ENCODE data around the gene WDR91.
"Not testable (repeated sequence)": the region's sequence is repeated elsewhere in the genome, so short reads cannot be mapped to it uniquely, and the experiment has no call there.

WDR91 gene

DNA sequence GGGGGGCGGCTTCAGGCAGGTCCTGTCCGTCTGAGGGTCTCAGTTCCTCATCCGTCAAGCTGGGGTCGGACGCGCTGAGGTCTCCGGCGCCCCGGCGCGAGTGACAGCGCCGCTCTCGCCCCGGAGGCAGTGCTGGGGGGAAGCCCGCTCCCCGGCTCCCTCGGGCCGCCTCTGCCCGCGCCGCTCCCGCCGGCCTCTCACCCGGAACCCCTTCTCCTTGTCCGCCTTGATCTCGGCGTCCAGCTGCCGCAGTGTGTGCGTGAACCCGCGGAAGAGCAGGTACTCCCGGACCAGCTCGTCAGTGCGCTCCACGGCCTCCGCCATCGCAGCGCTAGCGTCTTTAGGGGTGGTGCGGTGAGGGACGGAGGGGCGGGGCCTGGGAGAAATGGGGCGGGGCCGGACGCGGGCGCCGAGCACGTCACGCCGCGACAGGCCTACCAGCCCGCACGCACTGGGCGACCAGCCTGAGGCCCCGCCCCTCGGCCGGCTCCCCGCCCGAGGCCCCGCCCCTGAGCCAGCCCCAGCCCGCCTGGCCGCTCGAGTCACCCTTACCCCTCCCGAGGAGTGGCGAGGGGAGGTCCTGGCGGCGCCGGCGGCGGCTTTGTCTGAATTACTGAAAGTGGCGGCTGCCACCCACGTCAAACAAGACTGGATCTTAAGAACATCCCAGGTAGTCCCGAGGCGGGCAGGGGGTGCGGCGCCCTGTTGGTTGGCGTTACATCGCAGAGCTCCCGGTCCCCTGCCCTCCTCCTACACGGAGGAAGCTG, at the start of gene WDR91:
TSS of gene WDR91 (minus strand) at position 348 of the 767 bp plus-strand sequence. CDS start at position 324, 24 bp downstream.
- DNase-seq, result peak; percentile 83 to 86

DNA sequence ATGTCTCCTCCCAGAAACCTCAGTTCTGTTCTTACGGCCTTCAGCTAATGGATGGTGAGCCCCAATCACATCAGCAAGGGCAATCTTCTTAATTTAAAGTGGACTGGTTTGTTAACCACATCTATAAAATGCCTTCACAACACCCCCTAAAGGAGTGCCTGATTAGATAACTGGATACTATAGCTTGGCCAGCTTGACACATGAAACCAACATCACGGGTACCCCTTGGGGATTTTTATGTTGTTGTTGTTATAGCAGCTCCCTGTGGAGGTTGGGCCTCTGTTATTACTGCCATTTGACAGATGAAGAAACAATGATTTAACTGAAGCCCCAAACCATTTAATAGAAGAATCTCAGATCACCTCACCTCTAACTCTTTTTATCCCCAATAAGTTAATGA, 49.1 kb upstream of the WDR91 start:
- no peak for DNase-seq

DNA sequence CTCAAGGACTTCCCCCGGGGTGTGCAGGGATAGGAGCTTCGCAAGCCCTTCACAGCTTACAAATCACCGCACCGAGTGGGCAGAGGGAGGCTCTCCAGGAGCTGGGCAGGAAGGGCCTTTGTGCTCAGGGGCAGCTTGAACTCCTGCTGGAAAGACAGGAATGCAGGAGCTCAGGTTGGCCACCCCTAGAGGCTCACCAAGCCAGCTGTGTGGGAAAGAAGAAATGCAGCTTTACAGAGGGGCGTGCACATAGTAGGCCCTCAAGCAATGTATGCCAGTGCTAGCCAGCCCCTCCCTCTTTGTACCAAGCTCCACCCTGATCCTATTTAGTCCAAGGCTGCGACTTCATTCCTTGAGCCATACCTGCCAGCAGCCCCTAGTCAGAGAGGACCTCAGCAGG, 48.4 kb upstream of the WDR91 start:
- DNase-seq, result no peak

DNA sequence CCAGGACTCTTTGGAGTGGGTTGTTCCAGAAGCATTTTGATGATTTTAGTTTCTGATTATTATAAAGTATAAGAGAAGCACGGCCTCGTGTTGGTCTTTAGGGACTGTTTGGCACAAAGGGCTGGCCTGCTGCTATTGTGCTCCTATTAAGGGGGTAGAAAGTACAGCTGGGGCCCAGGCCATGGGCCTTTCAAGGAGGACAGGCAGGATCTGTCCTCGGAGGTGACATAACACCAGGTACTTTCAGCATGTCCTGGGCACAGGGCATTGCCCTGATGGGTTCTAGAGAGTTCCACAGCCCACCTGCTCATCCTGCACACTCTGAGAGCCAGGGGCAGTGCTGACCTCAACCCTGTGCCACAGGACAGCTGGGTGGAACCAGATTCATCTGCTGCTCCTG, 47.3 kb upstream of the WDR91 start:
- DNase-seq, result no peak

DNA sequence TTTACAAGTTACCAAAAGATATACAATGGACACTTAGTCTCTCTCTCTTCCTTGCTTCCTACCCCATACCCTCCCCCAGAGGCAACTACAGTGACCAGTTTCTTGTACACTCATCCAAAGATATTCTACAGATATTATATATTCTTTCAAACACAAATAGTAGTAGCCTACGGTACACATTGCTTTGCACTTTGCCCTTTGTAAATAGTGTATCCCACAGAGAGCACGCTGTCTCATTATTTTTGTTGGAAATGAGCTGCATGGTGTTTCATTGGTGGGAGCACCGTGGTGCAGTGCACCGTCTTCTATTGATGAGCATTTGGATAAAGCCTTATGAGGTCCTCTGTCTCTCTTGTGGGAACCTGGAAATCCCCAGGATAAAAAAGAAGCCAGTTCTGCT, 46.5 kb upstream of the WDR91 start:
- no peak for DNase-seq

DNA sequence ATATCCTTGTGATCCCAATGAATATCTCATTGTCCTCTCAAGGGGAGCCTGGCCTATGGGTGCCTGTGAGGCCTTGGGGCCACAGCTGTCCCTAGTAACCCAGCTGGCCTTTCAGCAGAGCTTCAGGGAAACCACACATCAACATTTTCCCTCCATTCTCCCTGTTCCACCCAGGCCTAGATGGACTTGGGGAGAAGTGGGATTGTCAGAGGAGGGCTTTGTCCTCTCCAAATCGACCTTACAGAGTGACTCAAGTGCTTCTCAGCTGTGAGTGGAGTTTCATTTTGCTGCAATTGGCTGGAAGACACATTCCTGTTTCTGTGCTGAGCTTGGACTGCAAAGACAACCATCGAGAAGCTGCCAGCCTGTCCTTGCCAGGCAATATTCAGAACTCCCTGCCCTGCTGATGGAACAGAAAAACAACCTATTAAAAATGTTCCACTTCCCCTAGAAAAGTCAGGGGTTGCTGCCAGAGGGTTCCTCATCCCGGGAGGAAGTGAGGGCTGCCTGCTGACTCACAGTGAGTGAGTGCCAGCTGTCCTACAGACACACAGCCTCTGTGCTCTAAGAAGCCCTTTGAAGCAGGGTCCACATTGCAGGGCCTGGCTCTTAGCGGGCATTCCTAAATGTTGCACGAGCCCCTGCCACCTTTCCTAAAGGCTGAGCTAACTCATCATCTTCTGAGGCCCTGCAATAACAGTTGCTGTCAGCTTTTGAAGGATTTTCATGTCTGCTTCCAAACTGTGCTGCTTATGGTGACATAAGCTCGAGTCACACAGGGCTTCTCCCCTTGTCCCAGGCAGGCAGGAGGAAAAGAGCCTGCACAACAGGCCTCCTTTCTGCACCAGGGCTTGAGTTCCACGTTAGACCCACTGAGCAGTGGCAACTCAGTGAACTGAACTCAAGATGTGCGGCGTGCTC, 42.8 kb upstream of the WDR91 start:
- peak; percentile 17 to 47 for DNase-seq

DNA sequence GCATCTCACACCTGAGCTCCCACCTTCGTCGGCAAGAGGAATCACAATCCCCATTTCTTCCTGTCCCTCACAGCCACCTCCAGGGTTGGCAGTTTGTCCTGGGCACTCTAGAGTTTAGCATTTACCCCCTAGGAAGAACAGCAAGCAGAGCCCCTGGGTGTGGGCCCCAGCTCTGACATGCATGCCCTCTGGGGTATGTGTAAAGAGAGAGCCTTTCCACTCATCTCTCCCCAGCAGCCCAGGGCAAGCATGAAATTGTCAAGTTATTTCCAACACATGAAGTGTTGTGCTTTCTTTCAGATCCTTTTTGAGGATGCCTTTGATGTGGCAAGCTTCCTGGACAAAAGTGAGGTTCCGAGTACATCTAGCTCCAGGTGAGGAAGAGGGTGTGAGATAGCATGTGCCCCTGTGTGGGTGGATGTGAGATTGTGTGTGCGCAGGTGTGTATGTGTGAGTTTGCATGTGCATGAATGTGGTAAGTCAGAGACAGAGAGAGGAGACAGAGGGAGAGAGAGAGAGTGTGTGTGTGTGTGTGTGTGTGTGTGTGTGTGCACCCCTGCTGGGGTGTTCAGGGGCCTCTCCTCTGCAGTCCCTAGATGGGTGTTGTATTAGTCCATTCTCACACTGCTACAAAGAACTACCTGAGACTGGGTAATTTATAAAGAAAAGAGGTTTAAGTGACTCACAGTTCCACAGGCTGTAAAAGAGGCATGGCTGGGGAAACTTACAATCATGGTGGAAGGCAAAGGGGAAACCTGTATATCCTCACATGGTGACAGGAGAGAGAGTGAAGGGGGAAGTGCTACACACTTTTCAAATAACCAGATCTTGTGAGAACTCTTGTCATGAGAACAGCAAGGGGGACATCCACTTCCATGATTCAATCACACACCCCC, 40.4 kb upstream of the WDR91 start:
- no peak for DNase-seq

DNA sequence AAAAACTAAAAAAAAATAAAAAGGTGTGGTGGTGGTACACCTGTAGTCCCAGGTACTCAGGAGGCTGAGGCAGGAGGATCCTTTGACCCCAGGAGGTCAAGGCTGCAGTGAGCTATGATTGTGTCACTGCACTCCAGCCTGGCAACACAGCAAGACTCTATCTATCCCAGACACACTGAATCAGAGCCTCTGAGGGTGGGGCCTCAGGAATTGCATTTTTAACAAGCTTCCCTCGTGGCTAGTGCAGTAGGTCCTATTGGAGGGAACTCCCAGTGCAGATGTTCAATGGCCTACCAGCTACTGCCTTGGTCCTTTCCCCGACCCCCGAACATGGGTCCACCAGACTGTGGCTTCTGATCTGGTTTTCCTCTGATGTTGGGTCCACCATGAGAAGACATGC, 37.2 kb upstream of the WDR91 start:
- DNase-seq, result no peak

DNA sequence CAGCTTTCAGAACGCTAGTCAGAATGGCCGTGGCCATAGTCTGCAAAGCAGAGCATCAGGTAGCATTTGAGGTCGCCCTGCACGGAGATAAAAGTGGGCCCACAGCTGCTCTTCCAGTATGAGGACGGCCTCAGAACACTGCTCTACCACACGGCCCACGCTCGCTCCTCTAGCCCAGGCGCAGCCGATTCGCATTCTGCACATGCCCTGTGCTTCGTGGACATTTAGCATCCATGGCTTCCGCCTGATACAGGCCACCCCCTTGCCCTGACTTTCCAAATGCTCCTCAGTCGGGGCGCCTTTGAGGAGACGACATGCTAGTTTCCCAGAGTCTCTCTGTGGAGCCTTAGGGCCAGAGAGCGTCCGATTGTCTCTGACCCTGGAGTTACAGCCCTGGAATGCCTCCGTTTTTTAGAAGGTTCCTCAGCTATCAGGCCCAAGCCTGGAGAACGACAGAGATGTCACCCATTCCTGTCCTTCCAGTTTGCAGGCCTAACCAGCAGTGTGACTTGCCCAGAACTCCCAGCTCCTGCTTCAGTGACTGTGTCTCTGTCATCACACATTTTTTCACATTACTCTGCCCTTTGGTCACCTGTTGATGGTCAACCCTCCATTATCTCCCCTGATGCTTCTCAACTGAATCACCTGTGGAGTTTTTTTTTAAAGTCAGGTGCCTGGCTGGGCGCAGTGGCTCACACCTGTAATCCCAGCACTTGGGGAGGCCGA, 36.6 kb upstream of the WDR91 start:
- no peak for DNase-seq

DNA sequence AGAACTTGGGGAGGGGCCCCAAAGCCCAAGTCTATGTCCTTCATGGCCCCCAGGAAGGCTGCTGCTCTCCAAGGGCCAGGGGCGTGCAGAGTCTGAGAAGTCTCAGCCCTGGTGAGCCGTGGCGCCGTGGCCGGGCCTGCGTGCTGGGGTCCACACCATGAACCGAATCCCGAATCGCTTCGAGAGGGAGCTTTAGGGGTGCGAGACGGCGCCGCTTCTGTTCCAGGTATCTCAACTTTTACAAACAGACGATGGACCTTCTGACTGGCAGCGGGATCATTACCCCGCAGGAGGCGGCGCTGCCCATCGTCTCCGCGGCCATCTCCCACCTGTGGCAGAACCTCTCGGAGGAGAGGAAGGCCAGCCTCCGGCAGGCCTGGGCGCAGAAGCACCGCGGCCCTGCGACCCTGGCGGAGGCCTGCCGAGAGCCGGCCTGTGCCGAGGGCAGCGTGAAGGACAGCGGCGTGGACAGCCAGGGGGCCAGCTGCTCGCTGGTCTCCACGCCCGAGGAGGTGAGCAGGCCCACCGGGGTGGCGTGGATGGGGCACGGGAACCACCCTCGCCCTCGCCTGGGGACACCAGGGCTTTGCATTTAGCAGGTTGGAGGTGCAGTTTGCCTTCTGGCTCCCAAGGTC, 35.0 kb upstream of the WDR91 start:
- no peak for DNase-seq

DNA sequence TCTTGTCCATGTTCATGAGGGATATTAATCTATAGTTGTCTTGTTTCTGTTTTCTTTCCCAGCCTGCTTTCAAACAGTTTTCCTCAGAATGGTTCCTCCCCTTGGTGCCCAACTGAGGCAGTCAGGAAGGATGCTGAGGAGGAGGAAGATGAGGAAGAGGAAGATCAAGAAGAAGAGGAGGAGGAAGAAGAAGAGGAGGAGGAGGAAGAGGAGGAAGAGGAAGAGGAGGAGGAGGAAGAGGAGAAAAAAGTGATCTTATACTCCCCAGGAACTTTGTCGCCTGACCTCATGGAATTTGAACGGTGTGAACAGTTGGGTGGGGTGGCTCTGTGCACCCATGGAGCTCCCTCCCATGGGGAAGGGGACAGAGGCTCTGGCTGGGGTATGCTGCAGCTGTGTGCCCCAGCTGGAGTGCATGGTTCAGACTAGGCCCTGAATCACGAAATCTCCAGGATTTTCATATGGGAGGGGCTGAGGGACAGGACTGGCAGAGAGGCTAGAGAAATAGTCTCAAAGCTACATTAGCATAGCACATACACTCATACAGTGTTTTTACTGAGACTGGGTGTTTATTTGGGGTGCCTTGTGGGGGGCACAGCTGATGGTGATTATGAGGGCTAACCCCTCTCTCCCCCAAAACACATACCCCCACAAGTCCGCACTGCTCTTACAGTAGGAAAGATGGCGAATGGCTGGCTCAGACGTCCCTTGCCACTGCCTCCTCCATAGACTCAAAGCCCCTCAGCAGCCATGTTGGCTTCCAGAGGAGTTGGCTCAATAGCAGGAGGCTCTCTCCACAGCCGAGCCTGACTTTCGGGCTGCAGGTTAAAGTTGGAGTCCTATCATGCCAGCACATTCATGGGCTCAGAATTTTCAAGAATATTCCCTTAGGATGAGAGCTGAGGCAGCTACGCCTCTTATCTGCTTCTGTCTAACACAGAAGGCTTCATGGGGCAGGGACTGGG, 34.2 kb upstream of the WDR91 start:
- DNase-seq, result no peak

DNA sequence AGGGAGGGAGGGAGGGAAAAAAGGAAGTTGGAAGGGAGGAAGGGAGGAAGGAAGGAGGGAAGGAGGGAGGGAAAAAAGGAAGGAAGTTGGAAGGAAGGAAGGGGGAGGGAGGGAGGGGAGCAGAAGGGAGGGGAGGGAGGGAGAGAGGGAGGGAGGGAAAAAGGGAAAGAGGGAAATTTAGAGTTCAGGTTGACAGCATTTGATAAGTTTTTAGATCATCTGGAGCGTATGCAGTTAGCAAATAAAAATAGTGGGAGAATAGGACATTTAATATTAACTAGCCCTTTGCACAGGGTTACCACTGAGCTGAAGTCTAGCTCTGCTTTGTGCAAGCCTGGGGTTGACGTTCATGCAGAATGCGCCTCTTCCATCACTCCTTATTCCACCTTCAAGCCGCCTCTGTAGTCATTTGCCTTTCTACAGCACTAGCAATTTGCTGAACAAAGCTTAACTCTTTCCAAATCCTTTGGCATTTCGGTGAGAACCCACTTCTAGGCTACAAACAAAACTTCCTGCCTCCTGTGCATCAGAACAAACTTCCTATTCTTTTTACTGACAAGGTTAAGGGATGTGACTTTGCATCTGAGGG, 30.9 kb upstream of the WDR91 start:
- no peak for DNase-seq

DNA sequence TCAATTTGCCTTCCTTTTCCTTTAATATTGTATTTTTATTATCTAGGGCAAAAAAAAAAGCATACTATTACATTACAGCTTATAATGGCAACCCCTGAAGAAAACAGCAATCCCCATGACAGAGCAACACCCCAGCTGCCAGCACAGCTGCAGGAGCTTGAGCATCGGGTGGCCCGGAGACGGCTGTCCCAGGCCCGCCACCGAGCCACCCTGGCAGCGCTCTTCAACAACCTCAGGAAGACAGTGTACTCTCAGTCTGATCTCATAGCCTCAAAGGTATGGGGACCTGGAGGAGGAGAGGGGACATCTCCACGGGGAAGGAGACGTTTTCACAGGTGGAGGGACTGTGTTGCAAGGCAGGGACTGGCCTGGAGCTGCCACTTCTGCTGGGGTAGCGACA, 29.1 kb upstream of the WDR91 start:
- no peak for DNase-seq

DNA sequence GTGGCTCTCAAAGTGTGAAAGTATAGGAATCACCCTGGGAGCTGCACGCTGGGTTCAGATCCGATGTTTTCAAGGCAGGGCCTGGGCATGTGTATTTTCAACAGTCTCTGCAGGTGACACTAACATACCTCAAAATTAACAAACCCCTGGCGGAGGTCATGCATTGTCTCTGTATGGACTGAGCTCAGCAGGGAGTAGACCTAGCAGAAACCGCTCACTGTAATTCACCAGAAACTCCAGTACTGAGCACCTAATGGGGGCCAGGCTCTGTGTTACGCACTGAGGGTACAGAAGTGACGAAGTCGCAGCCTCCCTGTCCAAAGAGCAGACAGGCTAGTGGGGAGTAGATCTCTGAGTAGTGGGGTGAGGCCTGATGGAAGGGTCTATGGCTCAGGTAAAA, 27.9 kb upstream of the WDR91 start:
- no peak for DNase-seq

DNA sequence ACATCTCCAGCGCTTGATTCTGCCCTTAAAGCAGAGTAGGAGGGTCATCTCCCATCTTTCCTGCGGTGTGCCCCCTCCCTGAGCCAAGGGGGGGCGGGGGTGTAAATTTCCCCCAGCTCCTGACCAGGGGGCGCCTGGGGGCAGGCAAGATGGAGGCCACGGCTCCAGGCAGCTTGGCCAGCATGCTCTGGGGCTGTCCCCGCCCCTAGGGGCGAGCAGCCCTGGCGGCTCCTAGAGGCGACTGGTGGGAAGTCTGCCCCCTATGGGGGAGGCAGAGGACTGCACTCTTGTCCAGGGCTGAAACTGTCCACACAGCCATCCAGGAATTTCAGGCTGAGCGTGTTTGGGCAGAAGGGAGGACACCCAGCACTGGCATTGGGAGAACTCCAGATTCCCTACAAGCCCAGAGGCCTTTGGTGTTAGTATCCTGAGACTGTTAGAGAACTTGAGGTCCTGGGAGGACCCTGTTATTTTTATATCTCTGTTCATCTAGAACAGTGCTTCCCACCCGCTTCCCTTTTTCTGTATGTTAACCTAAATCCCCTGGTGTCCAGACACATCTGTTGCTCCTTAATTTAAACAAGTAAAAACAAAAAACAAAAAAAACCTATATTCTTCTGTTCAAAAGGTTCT, 26.9 kb upstream of the WDR91 start:
- DNase-seq, result no peak

DNA sequence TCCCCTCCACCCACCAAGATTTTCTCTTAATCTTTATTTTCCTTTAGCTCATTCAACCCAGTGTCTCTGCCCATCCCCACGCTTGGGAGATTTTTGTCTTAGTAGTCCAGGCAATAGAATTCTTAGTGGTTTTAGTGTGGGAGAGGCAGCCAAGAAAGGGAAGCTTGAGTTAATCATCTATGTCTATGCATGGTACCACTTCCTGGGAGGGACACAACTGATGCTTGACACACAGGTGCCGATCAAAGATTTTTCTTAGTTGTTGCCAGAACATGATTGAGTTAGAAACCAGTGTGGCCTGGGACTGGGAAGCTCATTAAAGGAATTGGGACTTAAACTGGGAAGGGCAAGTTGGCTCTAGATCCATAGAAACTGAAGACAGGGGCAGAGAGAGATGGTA, 25.4 kb upstream of the WDR91 start:
- no peak for DNase-seq

DNA sequence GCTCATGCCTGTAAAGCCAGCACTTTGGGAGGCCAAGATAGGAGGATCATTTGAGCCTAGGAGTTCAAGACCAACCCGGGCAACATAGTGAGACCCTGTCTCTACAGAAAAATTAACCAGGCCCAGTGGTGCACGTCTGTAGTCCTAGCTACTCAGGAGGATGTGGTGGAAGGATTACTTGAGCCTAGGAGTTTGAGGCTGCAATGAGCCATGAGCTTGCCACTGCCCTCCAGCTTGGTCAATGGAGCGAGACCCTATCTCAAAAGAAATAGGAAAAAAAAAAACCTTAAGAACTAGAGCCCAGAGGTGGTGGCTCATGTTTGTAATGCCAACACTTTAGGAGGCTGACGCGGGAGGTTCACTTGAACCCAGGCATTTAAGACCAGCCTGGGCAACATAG, 24.5 kb upstream of the WDR91 start:
- no peak for DNase-seq

DNA sequence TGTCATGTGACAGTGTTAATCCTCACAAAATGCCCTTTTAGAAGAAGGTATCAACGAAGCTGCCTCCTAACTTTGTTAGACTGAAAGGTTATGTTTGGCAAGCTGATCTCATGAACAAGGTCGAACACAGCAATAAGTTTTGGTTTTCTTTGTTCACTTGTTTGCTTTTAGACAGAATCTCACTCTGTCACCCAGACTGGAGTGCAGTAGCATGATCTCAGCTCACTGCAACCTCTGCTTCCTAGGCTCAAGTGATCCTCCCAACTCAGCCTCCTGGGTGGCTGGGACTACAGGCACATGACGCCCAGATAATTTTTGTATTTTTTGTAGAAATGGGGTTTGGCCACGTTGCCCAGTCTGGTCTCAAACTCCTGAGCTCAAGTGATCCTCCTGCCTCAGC, 23.4 kb upstream of the WDR91 start:
- no peak for DNase-seq

DNA sequence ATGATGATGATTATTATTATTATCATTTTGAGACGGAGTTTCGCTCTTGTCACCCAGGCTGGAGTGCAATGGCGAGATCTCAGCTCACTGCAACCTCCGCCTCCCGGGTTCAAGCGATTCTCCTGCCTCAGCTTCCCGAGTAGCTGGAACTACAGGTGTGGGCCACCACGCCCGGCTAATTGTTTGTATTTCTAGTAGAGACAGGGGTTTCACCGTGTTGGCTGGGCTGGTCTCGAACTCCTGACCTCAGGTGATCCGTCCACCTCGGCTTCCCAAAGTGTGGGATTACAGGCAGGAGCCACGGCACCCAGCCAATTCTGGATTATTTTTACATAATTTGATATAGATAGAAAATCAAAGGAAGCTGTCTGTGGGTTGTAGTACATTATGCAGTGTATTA, 22.8 kb upstream of the WDR91 start:
- DNase-seq, result not testable (repeated sequence)

DNA sequence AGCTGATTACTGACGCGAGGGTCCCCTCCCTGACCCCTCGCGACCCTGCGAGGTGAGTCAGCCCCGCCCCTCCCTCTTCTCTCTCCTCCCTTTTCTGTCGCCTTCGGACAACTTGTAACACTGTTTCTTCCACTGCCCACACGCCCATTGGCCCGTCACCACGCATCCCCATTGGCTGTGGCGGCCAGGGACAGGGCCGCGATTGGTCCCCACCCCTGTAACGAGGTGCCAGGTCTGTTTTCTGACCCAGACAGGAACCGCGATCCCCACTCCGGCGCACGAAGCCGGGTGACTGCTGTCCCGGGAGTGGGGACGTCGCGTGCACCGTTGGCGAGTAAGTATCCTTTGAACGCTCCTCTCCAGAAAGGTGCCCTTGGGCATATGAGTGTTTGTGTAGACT, 22.2 kb upstream of the WDR91 start, which contains the start of gene STRA8:
TSS of gene STRA8 (plus strand) at position 269 of the 400 bp plus-strand sequence. CDS start 6,687 bp downstream, outside the sequence.
- no peak for DNase-seq
